Panc1 (cell line): Measurements from ENCODE around the gene TK2. TPM values are rescaled to one million over a fixed set of nuclear protein-coding genes. Genes with fewer than 3 reads are reported as not detected.

Source experiments
- ATAC-seq: fragments of 200-7000 bp; cut with Tn5 transposase; 2 replicates; pipeline ENCODE4 v1.9.1; 2020; ENCODE audit warnings: mild to moderate bottlenecking, moderate library complexity
- BruUV-seq: library from RNA; stranded (reverse); fragments of 400-500 nt; replicated peaks from 2 replicates; lab custom pipeline; 2021; lab: Mats Ljungman, UMichigan
- CTCF ChIA-PET: fragments of 300-600 bp; sonication (Branson Sonifier 250); formaldehyde crosslinking; loops from one replicate; lab custom pipeline; 2022; ENCODE audit warnings: antibody characterized with exemption; lab: Charles Lee
- POLR2A ChIA-PET: fragments of 300-600 bp; sonication (Branson Sonifier 250); formaldehyde crosslinking; loops from one replicate; lab custom pipeline; 2022; ENCODE audit warnings: antibody characterized with exemption; lab: Charles Lee
- DNase-seq: peaks from one replicate; pipeline ENCODE4 v3.0.0-alpha.2; 2010; ENCODE audit warnings: low read depth, low spot score
- H3K27ac ChIP-seq: 2 replicates; pipeline ENCODE4 v1.5.1; 2011; ENCODE audit warnings: mild to moderate bottlenecking, low read length, inconsistent platforms
- H3K27me3 ChIP-seq: fragments of 200-500 bp; sonication (Bioruptor generic); 2 replicates; pipeline ENCODE4 v1.6.0; 2014; ENCODE audit warnings: low read length, inconsistent platforms; ENCODE audit not compliant: control insufficient read depth, insufficient read depth
- H3K36me3 ChIP-seq: fragments of 200-500 bp; sonication (Bioruptor generic); 2 replicates; pipeline ENCODE4 v1.5.1; 2014; ENCODE audit warnings: inconsistent platforms, mild to moderate bottlenecking, low read length, moderate library complexity; ENCODE audit not compliant: control insufficient read depth, insufficient read depth
- H3K4me1 ChIP-seq: 2 replicates; pipeline ENCODE4 v1.5.1; 2011; ENCODE audit warnings: inconsistent platforms, mild to moderate bottlenecking, low read length, moderate library complexity; ENCODE audit not compliant: control insufficient read depth, insufficient read depth
- H3K4me3 ChIP-seq, 2 experiments: 2 replicates each; pipeline ENCODE4 v1.5.1; 2011 to 2012; ENCODE audit warnings: low read depth in 2 of 2, low read length in 2 of 2, mild to moderate bottlenecking in 2 of 2, inconsistent platforms in 1 of 2, moderate library complexity in 1 of 2
- H3K9me3 ChIP-seq: fragments of 200-500 bp; sonication (Bioruptor generic); 2 replicates; pipeline ENCODE4 v1.5.1; 2014; ENCODE audit warnings: low read depth, mild to moderate bottlenecking, inconsistent platforms, low read length, moderate library complexity; ENCODE audit not compliant: control insufficient read depth, insufficient read depth
- CTCF ChIP-seq: fragments of 450-650 bp; IDR thresholded peaks from 2 replicates; pipeline ENCODE4 v1.5.1; 2017; ENCODE audit warnings: mild to moderate bottlenecking
- POLR2AphosphoS5 ChIP-seq: IDR thresholded peaks from 2 replicates; pipeline ENCODE4 v1.6.1; 2012; ENCODE audit warnings: mild to moderate bottlenecking, low read depth, low read length, moderate library complexity
- REST ChIP-seq, 2 experiments: IDR thresholded peaks; 2 replicates each; pipeline ENCODE4 v1.6.1; 2011 to 2012; ENCODE audit warnings: low read depth in 2 of 2, control low read depth in 1 of 2, low read length in 1 of 2, mild to moderate bottlenecking in 1 of 2, moderate library complexity in 1 of 2; ENCODE audit not compliant: insufficient read depth in 1 of 2
- SIN3A ChIP-seq: IDR thresholded peaks from 2 replicates; pipeline ENCODE4 v1.6.1; 2012; ENCODE audit warnings: low read depth, mild to moderate bottlenecking, low read length, moderate library complexity, borderline replicate concordance; ENCODE audit not compliant: insufficient read depth
- TCF7L2 ChIP-seq: IDR thresholded peaks from 2 replicates; pipeline ENCODE4 v1.6.1; 2011; ENCODE audit warnings: mild to moderate bottlenecking, low read depth, low read length, inconsistent platforms
- in situ Hi-C: cut with HindIII; loops from 2 replicates; pipeline ENCODE4 v1.10.0; 2016; ENCODE audit warnings: low sequenced_read_pairs, low pct_unique_long_range_greater_than_20kb
- intact Hi-C: fragments of 100-400 bp; cut with micrococcal nuclease; formaldehyde crosslinking; loops from one replicate; pipeline ENCODE4 v1.10.0; 2022; ENCODE audit not compliant: unreplicated experiment
- total RNA-seq: library from RNA; stranded (reverse); gene quantifications from one replicate; pipeline ENCODE4 v1.2.1, GENCODE V29; 2021; ENCODE audit not compliant: unreplicated experiment

Gene TK2
- total RNA-seq, 1 experiment from 2014 or later, result 17.1 TPM

- CTCF ChIA-PET, result no interaction called here
- DNase-seq (no peak), ATAC-seq (no peak)
- H3K27me3 ChIP-seq, result no peaks in the 10 kb centered on the region
- TF ChIP-seq TCF7L2, result no peak
- TF ChIP-seq POLR2AphosphoS5, result no peak
- no peak for TF ChIP-seq REST (IDR thresholded peaks at IDR 0.05; ENCODE audit: insufficient read depth in 1 of 2, low read depth in 2 of 2, low read length in 1 of 2)
- TF ChIP-seq CTCF, result no peak
- TF ChIP-seq SIN3A, result no peak
- POLR2A ChIA-PET, result no interaction called here
- in situ Hi-C loops (no loop called here), intact Hi-C loops (no loop called here)
- no peak overlapping the region for H3K27ac ChIP-seq
- no peaks in the 10 kb centered on the region for H3K4me1 ChIP-seq
- H3K36me3 ChIP-seq, result no peaks in the 10 kb centered on the region
- no peak overlapping the region for H3K4me3 ChIP-seq
- BruUV-seq, result no TSS peak
- no peaks in the 10 kb centered on the region for H3K9me3 ChIP-seq
Measured at GRCh38 chr16:66494916-66495315, 55.0 kb downstream of the TK2 start.

GRCh38 chr16:66493490-66494401 lies 56.2 kb downstream of the TK2 start:
- no peak for DNase-seq
- BruUV-seq, result no TSS peak
- POLR2A ChIA-PET, result no interaction called here

GRCh38 chr16:66491716-66492064 lies 58.2 kb downstream of the TK2 start:
- no TSS peak for BruUV-seq
- DNase-seq (no peak), ATAC-seq (no peak)
- TF ChIP-seq CTCF, result no peak
- TF ChIP-seq SIN3A, result no peak
- Histone ChIP-seq H3K4me1 (no peaks in the 10 kb centered on the region), H3K4me3 (no peak overlapping the region), H3K27ac (no peak overlapping the region), H3K9me3 (no peaks in the 10 kb centered on the region), H3K27me3 (no peaks in the 10 kb centered on the region), H3K36me3 (no peaks in the 10 kb centered on the region)
- ChIA-PET CTCF (interaction anchor here (0.6 kb wide), 1 partner anchor 17 kb away, joined by 3 read pairs; no protein-coding TSS in a partner anchor), POLR2A (no interaction called here)
- intact Hi-C loops, result no loop called here
- in situ Hi-C loops, result no loop called here

More at GRCh38 chr16:66493490-66494401, 56.2 kb downstream of the TK2 start:
- Histone ChIP-seq H3K4me3 (no peak overlapping the region), H3K27me3 (no peaks in the 10 kb centered on the region), H3K27ac (no peak overlapping the region), H3K9me3 (no peaks in the 10 kb centered on the region), H3K36me3 (no peaks in the 10 kb centered on the region), H3K4me1 (no peaks in the 10 kb centered on the region)
- TF ChIP-seq POLR2AphosphoS5, result no peak
- intact Hi-C loops (no loop called here), in situ Hi-C loops (no loop called here)
- no peak for ATAC-seq
- CTCF ChIA-PET, result interaction anchor here (0.6 kb wide), 1 partner anchor 223 kb away, joined by 3 read pairs; no protein-coding TSS in a partner anchor
